GM12865 (cell line): ENCODE results near the gene C6orf118.

Experiments used
- DNase-seq: peaks from one replicate; pipeline ENCODE4 v3.0.0; 2010; ENCODE audit warnings: low read depth
- H3K4me3 ChIP-seq: 2 replicates; pipeline ENCODE4 v1.5.1; 2011; ENCODE audit warnings: mild to moderate bottlenecking, low read depth, low read length, control low read depth
- TF ChIP-seq, protein P1 (sequence below): IDR thresholded peaks from 2 replicates; pipeline ENCODE4 v1.5.1; 2011; ENCODE audit warnings: low read length, control low read depth, low read depth, inconsistent platforms; ENCODE audit not compliant: insufficient read depth; ENCODE audit errors: missing control alignments

The C6orf118 gene

DNA sequence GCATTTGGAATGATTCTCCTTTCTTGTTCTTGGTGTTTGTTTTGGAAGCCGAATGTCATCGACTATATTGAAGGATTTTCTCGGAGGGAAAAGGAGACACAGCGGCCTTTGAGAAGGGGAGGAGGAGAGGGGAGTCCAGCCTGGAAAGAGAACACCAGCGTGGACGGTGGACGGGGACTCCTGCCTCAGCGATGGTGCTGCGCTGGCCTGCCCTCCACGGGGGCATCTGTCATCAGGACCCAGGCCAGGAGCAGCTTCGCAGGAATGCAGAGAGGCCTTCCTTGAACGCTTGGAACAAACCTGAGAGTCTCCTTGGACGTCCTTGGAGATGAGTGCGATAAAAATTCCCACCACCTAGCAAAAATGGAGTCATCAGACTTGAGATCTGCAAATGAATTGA lies 8.3 kb upstream of the C6orf118 start:
- TF ChIP-seq, protein P1, sequence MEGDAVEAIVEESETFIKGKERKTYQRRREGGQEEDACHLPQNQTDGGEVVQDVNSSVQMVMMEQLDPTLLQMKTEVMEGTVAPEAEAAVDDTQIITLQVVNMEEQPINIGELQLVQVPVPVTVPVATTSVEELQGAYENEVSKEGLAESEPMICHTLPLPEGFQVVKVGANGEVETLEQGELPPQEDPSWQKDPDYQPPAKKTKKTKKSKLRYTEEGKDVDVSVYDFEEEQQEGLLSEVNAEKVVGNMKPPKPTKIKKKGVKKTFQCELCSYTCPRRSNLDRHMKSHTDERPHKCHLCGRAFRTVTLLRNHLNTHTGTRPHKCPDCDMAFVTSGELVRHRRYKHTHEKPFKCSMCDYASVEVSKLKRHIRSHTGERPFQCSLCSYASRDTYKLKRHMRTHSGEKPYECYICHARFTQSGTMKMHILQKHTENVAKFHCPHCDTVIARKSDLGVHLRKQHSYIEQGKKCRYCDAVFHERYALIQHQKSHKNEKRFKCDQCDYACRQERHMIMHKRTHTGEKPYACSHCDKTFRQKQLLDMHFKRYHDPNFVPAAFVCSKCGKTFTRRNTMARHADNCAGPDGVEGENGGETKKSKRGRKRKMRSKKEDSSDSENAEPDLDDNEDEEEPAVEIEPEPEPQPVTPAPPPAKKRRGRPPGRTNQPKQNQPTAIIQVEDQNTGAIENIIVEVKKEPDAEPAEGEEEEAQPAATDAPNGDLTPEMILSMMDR, result no peak
- no peak for DNase-seq
- no peak overlapping the region for H3K4me3 ChIP-seq

DNA sequence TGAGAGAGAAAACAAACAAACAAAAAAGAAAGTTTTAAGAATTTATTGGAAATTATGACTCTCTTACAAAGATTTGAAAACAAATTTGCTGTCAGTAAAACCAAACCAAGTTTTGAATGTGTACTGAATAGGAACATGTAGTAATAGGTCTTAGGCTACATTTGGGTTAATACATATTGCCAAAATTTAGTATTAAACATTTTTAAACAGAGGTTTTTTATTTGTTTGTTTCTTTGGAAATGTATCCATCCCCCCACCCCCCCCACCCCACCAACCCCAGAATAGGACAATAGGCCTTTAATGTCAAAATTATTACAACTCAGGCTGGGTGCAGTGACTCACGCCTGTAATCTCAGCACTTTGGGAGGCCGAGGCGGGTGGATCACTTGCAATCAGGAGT lies 2.5 kb downstream of the C6orf118 start:
- DNase-seq, result no peak
- TF ChIP-seq, protein P1, result no peak
- H3K4me3 ChIP-seq, result no peak overlapping the region

DNA sequence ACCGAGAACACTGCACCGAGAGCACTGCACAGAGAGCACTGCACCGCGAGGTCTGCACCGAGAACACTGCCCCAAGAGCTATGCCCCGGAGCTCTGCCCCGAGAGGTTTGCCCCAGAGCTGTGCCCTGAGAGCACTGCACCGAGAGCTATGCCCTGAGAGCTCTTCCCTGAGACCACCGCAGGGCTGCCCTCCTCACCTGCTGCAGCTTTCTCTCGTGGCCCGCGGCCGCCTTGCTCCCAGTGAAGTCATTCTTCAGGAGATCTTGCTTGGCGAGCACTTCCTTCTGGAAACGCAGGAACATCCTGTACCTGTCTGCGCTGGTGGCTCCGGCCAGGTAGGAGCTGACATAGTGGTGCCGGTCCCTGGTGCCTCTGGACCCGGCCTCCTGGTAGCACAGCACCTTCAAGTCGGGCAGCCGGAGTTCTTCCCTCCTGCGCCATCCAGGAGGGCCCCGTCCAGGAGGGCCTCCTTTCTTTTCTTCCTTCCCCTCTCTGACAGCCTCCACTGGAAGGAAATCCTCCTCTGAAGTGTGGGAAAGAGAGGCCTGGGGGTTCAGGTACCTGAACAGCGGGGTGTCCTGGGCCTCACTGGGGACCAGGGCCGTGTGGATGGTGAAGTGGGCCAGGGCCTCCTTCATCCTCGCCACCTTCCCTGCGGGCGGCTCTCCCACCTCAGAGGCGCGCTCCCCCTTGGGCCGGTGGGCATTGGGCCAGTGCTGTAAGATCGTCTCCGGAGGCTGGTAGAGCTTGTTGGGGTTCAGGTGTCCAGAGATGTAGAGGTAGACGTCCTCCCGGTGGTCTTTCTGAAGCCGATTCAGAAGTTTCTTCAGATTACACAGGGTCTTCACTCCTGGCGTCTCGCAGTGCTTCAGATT lies 7.8 kb downstream of the C6orf118 start:
- DNase-seq, result no peak
- no peak overlapping the region for H3K4me3 ChIP-seq
- TF ChIP-seq, protein P1, result no peak

DNA sequence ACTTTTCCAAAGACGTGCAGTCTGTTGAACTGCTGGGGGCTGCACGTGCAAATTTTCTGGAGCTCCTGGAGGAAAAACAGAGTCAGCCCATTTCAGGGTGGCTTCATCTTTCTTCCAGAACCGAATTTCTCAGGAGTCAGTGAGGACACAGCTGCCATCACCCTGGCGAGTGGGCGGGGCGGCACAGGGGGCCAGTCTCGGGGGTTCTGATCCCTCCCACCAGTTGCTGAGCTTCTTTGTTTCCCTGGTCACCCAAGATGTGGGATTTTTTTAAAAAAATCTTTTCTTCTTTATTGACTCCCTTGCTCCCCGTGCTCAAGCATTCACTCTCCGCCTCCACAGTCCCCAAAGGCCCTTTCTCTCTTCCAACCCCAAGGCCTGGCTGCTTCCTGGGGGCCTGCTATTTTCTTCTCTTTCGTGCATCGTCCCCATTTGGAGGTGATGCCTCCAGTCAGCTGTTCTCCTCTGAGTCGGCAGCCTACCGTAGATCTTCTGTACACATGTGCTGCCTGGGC lies 8.9 kb downstream of the C6orf118 start:
- TF ChIP-seq, protein P1, result no peak
- H3K4me3 ChIP-seq, result no peak overlapping the region
- no peak for DNase-seq

DNA sequence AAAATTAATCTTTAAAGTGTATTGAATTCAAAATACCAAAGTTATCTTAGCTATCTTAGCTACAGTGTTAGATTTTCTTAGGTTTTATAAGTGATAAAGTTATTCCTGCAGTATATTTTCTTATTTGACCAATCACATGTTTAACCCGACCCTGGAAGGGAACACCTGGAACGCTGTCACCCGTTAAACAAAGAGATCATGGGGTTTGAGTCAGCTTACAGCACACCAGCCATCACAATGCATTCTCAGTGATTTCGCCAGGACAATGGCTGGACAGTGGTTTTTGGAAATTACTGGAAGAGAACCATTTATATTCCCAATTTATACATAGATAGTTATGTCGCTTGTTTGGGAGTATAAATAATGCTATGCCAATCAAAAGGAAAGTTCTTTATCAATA lies 10.5 kb downstream of the C6orf118 start:
- TF ChIP-seq, protein P1, result no peak
- H3K4me3 ChIP-seq, result no peak overlapping the region
- no peak for DNase-seq

DNA sequence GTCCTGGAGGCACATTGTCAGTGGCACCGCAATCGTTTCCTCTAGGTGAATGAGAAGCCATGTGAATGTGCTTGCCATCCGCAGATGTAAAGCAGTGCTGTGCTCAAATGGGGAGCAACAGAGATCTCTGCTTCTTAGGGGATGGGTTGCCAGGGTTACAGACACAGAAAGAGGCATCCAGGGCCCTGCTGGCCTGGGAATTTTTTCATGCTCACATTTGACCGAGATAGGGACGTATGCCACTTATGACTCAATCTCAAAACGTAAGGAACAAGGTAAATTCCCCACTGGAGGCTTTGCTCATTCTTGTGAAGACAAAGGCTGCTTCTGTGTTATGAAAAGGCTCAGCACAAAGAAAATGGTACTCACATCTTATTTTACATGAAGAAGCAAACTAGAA lies 11.0 kb downstream of the C6orf118 start:
- TF ChIP-seq, protein P1, result no peak
- DNase-seq, result no peak
- H3K4me3 ChIP-seq, result no peak overlapping the region
